ENCODE data around the gene VAV2. TPM values are rescaled to one million over a fixed set of nuclear protein-coding genes. Genes with fewer than 3 reads are reported as not detected.
"Not testable (repeated sequence)": the region's sequence is repeated elsewhere in the genome, so short reads cannot be mapped to it uniquely, and the experiment has no call there.

The VAV2 gene
- total RNA-seq, 2 experiments from 2014 or later, result 4.7 to 6.4 TPM

DNA sequence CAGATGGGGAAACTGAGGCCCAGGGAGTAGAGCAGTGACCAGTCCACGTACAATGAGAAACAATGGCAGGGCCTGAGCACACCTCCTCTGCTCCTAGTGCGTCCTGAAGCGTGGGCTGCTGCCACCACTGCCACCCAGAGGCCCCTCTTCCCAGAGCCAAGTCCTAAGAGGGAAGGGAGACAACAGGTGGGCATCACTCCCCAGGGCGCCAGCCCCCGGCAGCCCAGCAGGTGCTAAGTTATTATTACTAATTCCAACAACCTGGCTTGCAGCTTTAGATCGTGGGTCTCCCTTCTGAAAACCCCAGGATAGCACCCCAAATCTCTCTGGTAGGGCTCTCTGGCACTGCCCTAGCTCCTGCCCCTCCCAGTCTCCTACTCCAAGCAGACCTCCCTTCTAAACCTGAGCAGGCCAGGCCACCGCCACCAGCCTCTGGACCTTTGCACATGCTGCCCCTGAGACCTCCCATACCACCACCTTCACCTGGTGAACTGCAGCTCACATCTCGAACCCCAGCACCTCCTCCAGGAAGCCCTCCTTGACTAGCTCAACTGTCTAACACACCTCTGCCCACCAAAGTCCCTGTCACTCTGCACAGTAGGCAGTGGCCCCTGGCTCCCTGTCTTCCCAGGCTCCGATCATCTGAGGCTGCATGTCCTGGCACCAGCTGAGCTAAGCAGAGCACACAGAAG lies 65.8 kb downstream of the VAV2 start:
- no peaks in the 10 kb centered on the region for H3K36me3 Mint-ChIP-seq
- H3K4me1 Mint-ChIP-seq, result no peaks in the 10 kb centered on the region
- ATAC-seq (ENCODE audit: low read depth) (no peak), DNase-seq (no peak)
- POLR2A ChIA-PET, result no interaction called here
- no peaks in the 10 kb centered on the region for H3K9me3 Mint-ChIP-seq
- no peak overlapping the region for H3K27ac Mint-ChIP-seq
- no peak overlapping the region for H3K4me3 Mint-ChIP-seq
- H3K27me3 Mint-ChIP-seq, result no peaks in the 10 kb centered on the region

DNA sequence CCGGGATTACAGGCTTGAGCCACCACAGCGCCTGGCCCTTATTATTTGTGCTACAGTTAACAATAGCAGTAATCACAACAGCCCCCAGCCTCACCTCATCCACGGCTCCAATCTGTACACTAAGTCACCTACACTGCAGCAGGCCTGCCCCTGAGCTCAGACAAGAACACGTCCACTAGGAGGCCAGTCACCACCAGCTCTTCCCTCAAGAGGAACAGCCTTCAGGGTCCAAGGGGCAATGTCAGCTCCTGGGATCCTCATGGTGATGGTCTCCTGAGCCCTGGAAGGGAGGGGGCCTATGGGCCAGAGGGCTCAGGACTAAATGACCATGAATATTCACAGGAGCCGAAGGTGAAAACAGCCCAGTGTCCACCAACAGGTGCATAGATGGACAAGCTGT lies 67.7 kb downstream of the VAV2 start:
- Mint-ChIP-seq H3K4me1 (no peaks in the 10 kb centered on the region), H3K4me3 (no peak overlapping the region), H3K36me3 (no peaks in the 10 kb centered on the region), H3K27me3 (no peaks in the 10 kb centered on the region), H3K27ac (no peak overlapping the region), H3K9me3 (no peaks in the 10 kb centered on the region)
- ATAC-seq (ENCODE audit: low read depth), result no peak
- POLR2A ChIA-PET, result no interaction called here
- no peak for DNase-seq

DNA sequence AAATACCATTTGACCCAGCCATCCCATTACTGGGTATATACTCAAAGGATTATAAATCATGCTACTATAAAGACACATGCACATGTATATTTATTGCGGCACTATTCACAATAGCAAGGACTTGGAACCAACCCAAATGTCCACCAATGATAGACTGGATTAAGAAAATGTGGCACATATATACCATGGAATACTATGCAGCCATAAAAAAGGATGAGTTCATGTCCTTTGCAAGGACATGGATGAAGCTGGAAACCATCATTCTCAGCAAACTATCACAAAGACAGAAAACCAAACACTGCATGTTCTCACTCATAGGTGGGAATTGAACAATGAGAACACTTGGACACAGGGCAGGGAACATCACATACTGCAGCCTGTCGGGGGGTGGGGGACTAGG lies 68.5 kb downstream of the VAV2 start:
- H3K9me3 Mint-ChIP-seq; DNase-seq; H3K4me3 Mint-ChIP-seq; H3K4me1 Mint-ChIP-seq; H3K27ac Mint-ChIP-seq; ATAC-seq (ENCODE audit: low read depth); H3K36me3 Mint-ChIP-seq; H3K27me3 Mint-ChIP-seq; POLR2A ChIA-PET: not testable (repeated sequence)

DNA sequence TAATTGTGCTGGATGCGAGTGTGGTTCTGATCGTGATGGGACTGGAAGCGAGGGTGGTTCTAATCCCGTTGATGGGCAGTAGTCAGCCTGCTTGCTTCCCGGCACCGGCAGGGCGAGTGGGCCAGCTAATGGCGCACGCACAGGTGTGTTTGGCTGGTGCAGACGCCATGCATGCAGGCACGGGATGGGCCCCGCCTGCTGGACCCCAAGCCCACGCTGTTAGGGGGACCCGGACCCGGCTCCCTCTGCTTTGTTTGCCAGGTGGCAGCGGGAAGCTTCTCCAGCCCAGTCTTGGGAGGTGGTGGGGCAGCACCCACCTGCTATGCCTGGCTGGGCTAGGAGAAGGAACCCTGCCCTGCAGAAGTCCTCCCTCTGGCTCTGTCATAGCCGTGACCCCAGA lies 70.3 kb downstream of the VAV2 start:
- POLR2A ChIA-PET, result no interaction called here
- Mint-ChIP-seq H3K27ac (no peak overlapping the region), H3K27me3 (no peaks in the 10 kb centered on the region), H3K9me3 (no peaks in the 10 kb centered on the region), H3K4me1 (no peaks in the 10 kb centered on the region), H3K4me3 (no peak overlapping the region), H3K36me3 (no peaks in the 10 kb centered on the region)
- ATAC-seq (ENCODE audit: low read depth) (no peak), DNase-seq (no peak)

DNA sequence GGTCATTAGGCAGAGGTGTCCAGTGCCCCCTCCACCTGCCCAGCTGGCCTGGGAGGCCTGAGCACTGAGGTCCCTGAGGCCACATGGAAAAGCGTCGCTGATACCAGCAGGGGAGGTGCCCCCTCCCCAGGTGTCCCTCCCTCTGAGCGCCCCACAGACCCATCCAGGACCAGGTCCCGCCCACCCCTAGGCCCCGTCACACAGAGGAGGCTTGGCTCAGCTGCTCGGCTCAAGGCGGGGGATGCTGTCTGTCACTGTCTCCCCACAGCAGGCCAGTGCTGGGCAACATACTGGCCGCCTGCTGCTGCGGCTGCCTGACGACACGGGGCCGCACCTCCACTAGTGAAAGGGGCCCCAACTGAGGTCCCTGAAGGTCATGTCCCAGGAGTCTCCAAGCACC lies 71.7 kb downstream of the VAV2 start:
- Mint-ChIP-seq H3K9me3 (no peaks in the 10 kb centered on the region), H3K4me1 (no peaks in the 10 kb centered on the region)

DNA sequence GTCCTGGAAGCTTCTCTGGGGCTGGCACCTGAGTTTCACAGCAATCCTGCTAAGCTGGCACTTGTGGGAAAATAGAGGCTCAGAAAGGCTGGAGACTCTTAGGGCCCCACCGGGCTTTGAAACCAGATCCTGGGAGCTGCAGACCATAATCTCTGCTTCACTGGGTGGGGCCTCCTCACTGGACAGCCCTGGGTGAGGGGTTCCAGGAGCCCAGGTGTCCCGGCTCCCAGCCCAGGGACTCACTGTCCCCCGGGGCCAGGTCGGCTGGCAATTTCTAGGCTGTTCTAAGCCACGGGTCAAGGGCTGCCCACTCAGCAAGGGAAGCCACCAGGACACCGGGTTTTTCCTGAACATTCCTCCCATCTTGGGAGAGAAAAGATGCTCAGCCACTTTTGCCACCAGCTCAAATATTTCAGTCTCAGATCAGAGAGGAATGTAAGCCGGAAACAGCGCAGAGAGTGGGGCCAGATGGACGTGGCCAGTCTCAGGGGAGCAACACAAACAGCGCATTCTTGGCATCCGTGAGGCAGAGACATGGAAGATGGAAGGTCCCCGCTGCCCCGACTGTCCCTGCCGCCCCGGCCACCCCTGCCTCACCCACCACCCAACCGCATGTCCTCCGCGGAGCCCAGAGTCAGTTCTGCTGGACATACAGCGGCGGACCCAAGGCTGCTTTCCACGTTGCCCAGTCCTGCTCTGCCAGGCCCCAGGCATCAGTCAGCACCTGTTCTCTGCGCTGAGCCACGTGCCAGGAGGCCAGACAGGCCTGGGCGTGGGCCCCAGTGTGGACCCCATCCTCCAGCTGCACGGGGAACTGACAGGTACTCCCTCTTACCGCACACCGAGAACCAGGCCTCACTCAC lies 72.6 kb downstream of the VAV2 start:
- no peak for DNase-seq
- H3K4me3 Mint-ChIP-seq, result no peak overlapping the region
- ATAC-seq (ENCODE audit: low read depth), result no peak
- no peaks in the 10 kb centered on the region for H3K36me3 Mint-ChIP-seq
- H3K27me3 Mint-ChIP-seq, result peaks cover 2% of the 10 kb centered on the region
- no peak overlapping the region for H3K27ac Mint-ChIP-seq
- H3K4me1 Mint-ChIP-seq, result no peaks in the 10 kb centered on the region
- POLR2A ChIA-PET, result no interaction called here
- no peaks in the 10 kb centered on the region for H3K9me3 Mint-ChIP-seq

More for the DNA sequence above, 71.7 kb downstream of the VAV2 start:
- Mint-ChIP-seq H3K4me3 (no peak overlapping the region), H3K27ac (no peak overlapping the region), H3K27me3 (no peaks in the 10 kb centered on the region), H3K36me3 (no peaks in the 10 kb centered on the region)
- DNase-seq (no peak), ATAC-seq (ENCODE audit: low read depth) (no peak)
- POLR2A ChIA-PET, result no interaction called here

DNA sequence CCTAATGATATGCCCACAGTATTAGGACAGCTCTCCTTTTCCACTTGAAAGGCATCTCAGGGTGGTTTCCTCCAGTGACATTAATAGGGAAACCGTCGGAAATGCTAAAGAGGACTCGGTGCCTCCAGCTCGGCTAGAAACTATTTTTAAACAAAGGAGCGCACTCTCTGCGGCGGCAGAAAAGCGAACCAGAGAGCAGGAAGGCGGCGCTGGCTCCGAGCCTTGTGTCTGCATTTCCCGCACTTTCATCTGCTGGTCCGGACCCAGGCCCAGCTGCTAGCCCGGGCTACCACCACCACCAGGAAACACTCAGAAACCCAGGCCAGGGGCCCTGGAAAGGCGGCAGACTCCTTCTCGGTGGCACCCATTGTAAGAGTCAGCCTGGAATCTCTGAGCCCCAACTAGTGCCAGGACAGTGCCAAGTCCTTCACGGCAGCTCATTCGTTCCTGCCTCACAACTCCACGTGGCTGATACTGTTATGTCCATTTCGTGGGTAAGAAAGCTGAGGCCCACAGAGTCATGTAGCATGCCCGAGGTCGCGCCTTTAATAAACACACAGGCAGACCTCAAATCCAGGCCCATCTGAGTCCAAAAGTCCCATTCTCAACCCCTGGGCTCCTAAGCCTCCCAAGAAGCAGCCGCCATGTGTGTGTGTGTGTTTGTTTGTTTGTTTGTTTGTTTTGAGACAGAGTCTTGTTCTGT lies 73.9 kb downstream of the VAV2 start:
- no peaks in the 10 kb centered on the region for H3K36me3 Mint-ChIP-seq

DNA sequence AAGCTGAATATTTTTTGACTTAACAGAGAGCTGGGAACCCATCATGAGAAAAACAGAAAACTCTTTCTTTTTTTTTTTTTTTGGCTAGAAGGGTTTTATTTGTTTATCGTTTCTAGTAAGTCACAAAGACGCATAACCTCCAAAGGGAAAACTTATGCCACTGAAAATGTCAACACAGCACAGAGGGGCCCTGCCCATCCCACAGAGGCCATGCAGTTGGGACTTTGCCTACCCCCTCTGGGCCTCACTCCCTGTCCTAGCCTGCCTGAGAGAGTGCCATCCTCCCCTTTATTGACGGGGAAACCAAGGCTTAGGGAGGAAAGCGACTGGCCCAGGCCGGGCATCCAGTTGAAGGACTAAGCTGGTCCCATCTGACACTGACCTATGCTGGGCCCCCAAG lies 74.7 kb downstream of the VAV2 start:
- no peaks in the 10 kb centered on the region for H3K9me3 Mint-ChIP-seq
- no peaks in the 10 kb centered on the region for H3K4me1 Mint-ChIP-seq
- ATAC-seq (ENCODE audit: low read depth) (no peak), DNase-seq (no peak)
- peaks cover 2% of the 10 kb centered on the region for H3K27me3 Mint-ChIP-seq
- no peak overlapping the region for H3K4me3 Mint-ChIP-seq
- POLR2A ChIA-PET, result no interaction called here
- no peak overlapping the region for H3K27ac Mint-ChIP-seq
- H3K36me3 Mint-ChIP-seq, result no peaks in the 10 kb centered on the region

More for the DNA sequence above, 73.9 kb downstream of the VAV2 start:
- Mint-ChIP-seq H3K27me3 (peaks cover 2% of the 10 kb centered on the region), H3K4me1 (no peaks in the 10 kb centered on the region), H3K4me3 (no peak overlapping the region), H3K27ac (no peak overlapping the region), H3K9me3 (no peaks in the 10 kb centered on the region)
- ATAC-seq (ENCODE audit: low read depth), result no peak
- DNase-seq, result no peak
- POLR2A ChIA-PET, result no interaction called here

DNA sequence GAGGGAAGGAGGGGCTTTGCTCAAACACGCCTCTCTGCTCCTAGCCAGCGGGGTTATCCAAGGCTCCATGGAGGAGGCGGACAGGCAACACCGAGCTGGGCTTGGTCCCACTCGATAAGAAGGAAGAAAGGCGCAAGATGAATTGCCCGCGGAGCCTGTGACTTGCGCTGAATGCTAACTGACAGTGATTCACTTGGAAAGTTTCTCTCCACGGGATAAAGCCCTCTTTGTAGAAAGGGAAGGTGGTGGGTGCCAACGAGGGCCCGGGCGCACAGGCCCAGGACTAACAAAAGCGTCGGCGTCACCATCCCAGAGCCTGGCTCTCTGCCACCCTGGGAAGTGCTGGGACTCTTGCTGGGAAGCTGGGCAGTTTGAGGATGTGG lies 76.0 kb downstream of the VAV2 start:
- ATAC-seq (ENCODE audit: low read depth) (no peak), DNase-seq (no peak)
- Mint-ChIP-seq H3K4me1 (no peaks in the 10 kb centered on the region), H3K4me3 (no peak overlapping the region), H3K36me3 (no peaks in the 10 kb centered on the region), H3K9me3 (no peaks in the 10 kb centered on the region), H3K27me3 (peaks cover 2% of the 10 kb centered on the region), H3K27ac (no peak overlapping the region)
- POLR2A ChIA-PET, result no interaction called here

DNA sequence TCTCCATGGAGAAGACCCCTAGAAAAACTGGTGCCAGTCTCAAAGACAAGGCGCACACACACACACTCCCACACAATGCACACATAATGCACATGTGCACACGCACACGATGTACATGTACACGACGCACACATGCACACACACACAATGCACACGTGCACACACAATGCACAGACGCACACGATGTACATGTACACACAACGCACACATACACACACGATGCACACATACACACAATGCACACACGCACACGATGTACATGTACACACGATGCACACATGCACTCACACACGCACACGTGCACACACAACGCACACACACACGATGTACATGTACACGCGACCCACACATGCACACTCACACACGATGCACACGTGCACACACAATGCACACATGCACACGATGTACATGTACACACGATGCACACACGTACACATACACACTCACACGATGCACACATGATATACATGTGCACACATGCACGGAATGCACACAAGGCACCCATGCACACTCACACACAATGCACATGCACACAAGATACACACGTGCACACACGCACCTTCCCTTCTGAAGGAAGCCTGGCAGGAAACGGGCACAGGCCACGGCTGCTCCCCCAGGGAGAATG lies 76.5 kb downstream of the VAV2 start:
- H3K36me3 Mint-ChIP-seq, result no peaks in the 10 kb centered on the region
- no peak overlapping the region for H3K4me3 Mint-ChIP-seq
- ATAC-seq (ENCODE audit: low read depth), result no peak
- H3K9me3 Mint-ChIP-seq, result no peaks in the 10 kb centered on the region
- POLR2A ChIA-PET, result no interaction called here
- H3K27ac Mint-ChIP-seq, result no peak overlapping the region
- H3K27me3 Mint-ChIP-seq, result peaks cover 2% of the 10 kb centered on the region
- no peak for DNase-seq
- H3K4me1 Mint-ChIP-seq, result no peaks in the 10 kb centered on the region

DNA sequence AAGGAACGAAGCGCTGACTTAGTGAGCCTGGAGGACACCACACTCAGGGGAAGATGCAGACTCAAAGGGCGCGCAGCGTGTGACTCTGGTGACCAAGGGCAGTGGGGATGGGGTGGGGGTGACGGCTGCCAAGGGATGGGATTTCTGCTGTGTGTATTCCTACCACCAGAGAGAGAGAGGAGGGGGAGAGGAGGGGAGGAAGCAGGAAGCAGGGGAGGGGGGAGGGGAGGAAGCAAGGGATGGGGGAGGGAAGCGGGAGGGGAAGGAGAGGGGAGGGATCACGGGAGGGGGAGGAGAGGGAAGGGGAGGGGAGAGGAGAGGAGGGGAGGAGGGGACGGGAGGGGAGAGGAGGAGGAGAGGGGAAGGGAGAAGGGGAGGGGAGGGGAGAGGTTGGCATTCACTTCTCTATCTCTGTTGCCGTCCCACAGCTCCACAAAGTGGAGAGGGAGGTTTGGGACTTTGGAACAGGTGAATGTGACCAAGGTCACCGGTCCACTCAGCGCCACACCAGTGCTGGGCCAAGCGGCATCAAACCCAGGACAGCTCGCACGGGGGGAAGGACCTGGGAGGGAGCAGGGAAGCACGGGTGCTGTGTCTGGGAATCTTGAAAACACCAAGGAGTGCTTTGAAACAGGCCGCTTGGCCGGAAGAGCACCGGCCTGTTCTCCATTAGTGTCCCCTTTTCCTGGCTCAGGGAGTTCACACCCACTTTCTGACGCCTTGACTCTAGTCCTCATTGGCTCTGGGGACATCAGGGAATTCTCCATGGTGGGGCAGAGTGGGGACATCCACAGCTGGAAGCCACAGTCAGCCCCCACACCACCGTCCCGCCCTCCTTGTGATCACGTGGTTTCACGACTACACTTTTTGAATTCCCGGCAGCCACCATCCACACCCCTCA lies 77.4 kb downstream of the VAV2 start:
- no peak for ATAC-seq (ENCODE audit: low read depth)
- Mint-ChIP-seq H3K4me1 (no peaks in the 10 kb centered on the region), H3K27me3 (peaks cover 2% of the 10 kb centered on the region), H3K4me3 (no peak overlapping the region), H3K27ac (no peak overlapping the region), H3K36me3 (no peaks in the 10 kb centered on the region), H3K9me3 (no peaks in the 10 kb centered on the region)
- no peak for DNase-seq
- POLR2A ChIA-PET, result no interaction called here

DNA sequence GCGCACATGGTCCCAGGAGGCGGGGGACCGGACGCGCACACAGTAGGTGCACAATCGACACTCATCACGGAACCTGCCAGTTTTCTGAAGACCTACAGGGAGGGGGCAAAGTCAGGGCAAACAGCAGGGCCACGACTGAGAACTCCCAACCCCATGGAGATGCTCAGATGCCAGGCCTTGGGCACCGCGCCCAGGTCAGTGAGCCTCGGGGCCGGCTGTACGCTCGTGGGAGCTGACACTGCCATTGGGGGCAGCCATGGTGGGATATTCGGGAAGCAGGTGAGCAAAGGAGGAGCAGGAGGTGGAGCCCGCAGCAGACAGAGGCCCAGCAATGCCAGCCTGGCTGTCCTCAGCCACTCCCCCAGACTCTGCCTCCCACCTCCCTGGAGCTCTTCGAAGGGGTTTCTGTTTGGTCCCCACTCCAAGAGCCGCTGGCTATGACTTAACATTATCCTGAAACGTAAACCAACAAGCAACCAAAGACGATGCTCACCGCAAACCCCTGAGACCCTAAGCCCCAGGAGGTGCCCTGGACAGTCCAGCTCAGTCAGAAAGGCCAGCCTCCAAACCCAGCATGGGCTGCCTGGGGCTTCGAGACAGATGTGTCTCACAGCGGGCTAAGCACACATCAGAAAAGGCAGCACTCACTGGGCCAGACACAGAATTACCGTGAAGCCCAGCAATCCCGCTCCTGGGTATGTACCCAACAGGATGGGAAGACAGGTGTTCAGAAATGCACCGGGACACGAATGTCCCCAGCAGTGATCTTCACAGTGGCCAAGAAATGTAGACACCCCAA lies 78.4 kb downstream of the VAV2 start:
- no peak overlapping the region for H3K27ac Mint-ChIP-seq
- H3K9me3 Mint-ChIP-seq, result no peaks in the 10 kb centered on the region
- H3K4me3 Mint-ChIP-seq, result no peak overlapping the region
- no peaks in the 10 kb centered on the region for H3K36me3 Mint-ChIP-seq
- no peaks in the 10 kb centered on the region for H3K4me1 Mint-ChIP-seq
- no peak for DNase-seq
- POLR2A ChIA-PET, result no interaction called here
- H3K27me3 Mint-ChIP-seq, result peaks cover 2% of the 10 kb centered on the region
- no peak for ATAC-seq (ENCODE audit: low read depth)

Measured in activated naive CD8-positive, alpha-beta T cell treated with anti-CD3 and anti-CD28 coated beads, Interleukin-2, amount 10 ng/mL, durations not matched to agents 7 days and 5 days (primary cell).